HEK293 (cell line): Measurements from ENCODE around the gene FOXM1.

Source experiments
- CTCF ChIA-PET: fragments of 350-600 bp; formaldehyde crosslinking; extraction: SDS; loops from one replicate; lab custom pipeline; 2021; ENCODE audit warnings: antibody characterized with exemption; lab: Yijun Ruan, JAX
- POLR2A ChIA-PET: fragments of 300-600 bp; formaldehyde crosslinking; extraction: SDS; loops from one replicate; lab custom pipeline; 2020; ENCODE audit warnings: antibody characterized with exemption, inconsistent platforms; lab: Yijun Ruan, JAX
- H3K27ac ChIP-seq: fragments of 200-500 bp; sonication (Bioruptor generic); 2 replicates; pipeline ENCODE4 v1.5.1; 2014; ENCODE audit warnings: low read depth, low read length, control low read depth, inconsistent platforms; ENCODE audit errors: extremely low read depth
- H3K36me3 ChIP-seq, 2 experiments: fragments of 200-500 bp in 1 of 2; sonication (Bioruptor generic) in 1 of 2; 1 replicate in 1 of 2; 2 replicates in 1 of 2; pipeline ENCODE4 v1.5.1; 2014 to 2017; ENCODE audit warnings: inconsistent platforms in 2 of 2, low read length in 2 of 2; ENCODE audit not compliant: control insufficient read depth in 2 of 2, insufficient read depth in 1 of 2
- H3K4me1 ChIP-seq: fragments of 200-500 bp; sonication (Bioruptor generic); 2 replicates; pipeline ENCODE4 v1.5.1; 2014; ENCODE audit warnings: mild to moderate bottlenecking, low read length, inconsistent platforms; ENCODE audit not compliant: control insufficient read depth, insufficient read depth
- H3K4me3 ChIP-seq: 2 replicates; pipeline ENCODE4 v1.5.1; 2011; ENCODE audit warnings: low read depth, mild to moderate bottlenecking, control low read depth, low read length, moderate library complexity
- H3K9me3 ChIP-seq: fragments of 200-500 bp; sonication (Bioruptor generic); 2 replicates; pipeline ENCODE4 v1.5.1; 2014; ENCODE audit warnings: low read depth, low read length, inconsistent platforms; ENCODE audit not compliant: control insufficient read depth, insufficient read depth
- EGR2 ChIP-seq: fragments of 450-650 bp; formaldehyde crosslinking; IDR thresholded peaks from 2 replicates; pipeline ENCODE4 v1.5.1; 2016; ENCODE audit warnings: low read depth, missing biosample characterization, missing genetic modification characterization
- FEZF1 ChIP-seq: fragments of 450-650 bp; formaldehyde crosslinking; IDR thresholded peaks from 2 replicates; pipeline ENCODE4 v1.5.1; 2016; ENCODE audit warnings: missing biosample characterization, missing genetic modification characterization
- GLIS1 ChIP-seq: fragments of 450-650 bp; formaldehyde crosslinking; IDR thresholded peaks from 2 replicates; pipeline ENCODE4 v1.5.1; 2016; ENCODE audit warnings: missing biosample characterization, missing genetic modification characterization
- GLIS2 ChIP-seq: fragments of 450-650 bp; formaldehyde crosslinking; IDR thresholded peaks from 2 replicates; pipeline ENCODE4 v1.5.1; 2016; ENCODE audit warnings: missing biosample characterization, missing genetic modification characterization
- KLF17 ChIP-seq: fragments of 450-650 bp; formaldehyde crosslinking; IDR thresholded peaks from 2 replicates; pipeline ENCODE4 v1.5.1; 2016; ENCODE audit warnings: missing biosample characterization, missing genetic modification characterization
- KLF8 ChIP-seq: fragments of 450-650 bp; formaldehyde crosslinking; IDR thresholded peaks from 2 replicates; pipeline ENCODE4 v1.5.1; 2016; ENCODE audit warnings: missing biosample characterization, missing genetic modification characterization
- ZFHX2 ChIP-seq: fragments of 450-650 bp; formaldehyde crosslinking; conservative IDR thresholded peaks from 2 replicates; pipeline ENCODE4 v1.5.1; 2016; ENCODE audit warnings: missing biosample characterization, missing genetic modification characterization
- ZFP37 ChIP-seq: fragments of 450-650 bp; formaldehyde crosslinking; IDR thresholded peaks from 2 replicates; pipeline ENCODE4 v1.5.1; 2016; ENCODE audit warnings: missing biosample characterization, missing genetic modification characterization
- ZIC2 ChIP-seq: fragments of 450-650 bp; formaldehyde crosslinking; IDR thresholded peaks from 2 replicates; pipeline ENCODE4 v1.5.1; 2016; ENCODE audit warnings: missing biosample characterization, missing genetic modification characterization
- ZNF174 ChIP-seq: fragments of 450-650 bp; formaldehyde crosslinking; IDR thresholded peaks from 2 replicates; pipeline ENCODE4 v1.5.0; 2017; ENCODE audit warnings: missing biosample characterization, mild to moderate bottlenecking, missing genetic modification characterization
- ZNF175 ChIP-seq: fragments of 450-650 bp; formaldehyde crosslinking; IDR thresholded peaks from 2 replicates; pipeline ENCODE4 v1.5.1; 2016; ENCODE audit warnings: missing biosample characterization, missing genetic modification characterization
- ZNF26 ChIP-seq: fragments of 450-650 bp; formaldehyde crosslinking; IDR thresholded peaks from 2 replicates; pipeline ENCODE4 v1.5.1; 2016; ENCODE audit warnings: missing biosample characterization, missing genetic modification characterization
- ZNF398 ChIP-seq: fragments of 450-650 bp; formaldehyde crosslinking; IDR thresholded peaks from 2 replicates; pipeline ENCODE4 v1.5.1; 2017; ENCODE audit warnings: missing biosample characterization, missing genetic modification characterization
- ZNF423 ChIP-seq: fragments of 450-650 bp; formaldehyde crosslinking; IDR thresholded peaks from 2 replicates; pipeline ENCODE4 v1.5.1; 2016; ENCODE audit warnings: missing biosample characterization, missing genetic modification characterization
- ZNF433 ChIP-seq: fragments of 450-650 bp; formaldehyde crosslinking; IDR thresholded peaks from 2 replicates; pipeline ENCODE4 v1.5.1; 2016; ENCODE audit warnings: missing biosample characterization, missing genetic modification characterization, low read depth
- ZNF560 ChIP-seq: fragments of 450-650 bp; formaldehyde crosslinking; IDR thresholded peaks from 2 replicates; pipeline ENCODE4 v1.5.1; 2017; ENCODE audit warnings: missing biosample characterization, missing genetic modification characterization, borderline replicate concordance
- ZSCAN4 ChIP-seq: fragments of 450-650 bp; formaldehyde crosslinking; IDR thresholded peaks from 2 replicates; pipeline ENCODE4 v1.5.1; 2017; ENCODE audit warnings: missing biosample characterization, missing genetic modification characterization
- TF ChIP-seq, protein P1 (sequence below): fragments of 450-650 bp; formaldehyde crosslinking; IDR thresholded peaks from 2 replicates; pipeline ENCODE4 v1.5.0; 2017; ENCODE audit warnings: missing biosample characterization, missing genetic modification characterization, borderline replicate concordance

The FOXM1 gene

GRCh38 chr12:2834581-2835491, 42.1 kb downstream of the FOXM1 start, which contains the start of gene NRIP2:
TSS of gene NRIP2 (minus strand) at chr12:2835035. CDS start at chr12:2834983, 52 bp downstream.
- no peak within 1 kb of the TSS for H3K4me3 ChIP-seq
- ChIA-PET CTCF (interaction anchor here (0.9 to 2.2 kb wide), 2 partner anchors 11 to 51 kb away, joined by 3 to 8 read pairs; no protein-coding TSS in a partner anchor), POLR2A (no interaction called here)

More at GRCh38 chr12:2834581-2835491, 42.1 kb downstream of the FOXM1 start, which contains the start of gene NRIP2:
- Histone ChIP-seq H3K4me1 (no peaks in the 10 kb centered on the region), H3K27ac (no peak within 1 kb of the TSS), H3K36me3 (peaks cover 0 to 24% of the 10 kb centered on the region in 2 experiments; a peak in 2 of 3 replicates), H3K9me3 (no peaks in the 10 kb centered on the region)
- TF ChIP-seq FEZF1 (tag by site-specific recombination) (no peak), GLIS2 (tag by site-specific recombination) (peak; percentile 32; the same call in 1 of the 2 replicates), KLF17 (peak; percentile 86), ZNF175 (tag by site-specific recombination) (no peak), ZFHX2 (tag by site-specific recombination) (peak; percentile 89), GLIS1 (tag by site-specific recombination) (peak; percentile 82), ZNF26 (no peak), ZSCAN4 (tag by site-specific recombination) (peak; percentile 61), ZNF174 (no peak), EGR2 (peak; percentile 73), ZFP37 (tag by site-specific recombination) (no peak), KLF8 (tag by site-specific recombination) (no peak), ZNF423 (tag by site-specific recombination) (peak; percentile 31; the same call in 1 of the 2 replicates), ZIC2 (tag by site-specific recombination) (peak; percentile 71), ZNF560 (tag by site-specific recombination) (no peak), ZNF398 (tag by site-specific recombination) (peak; percentile 22; the same call in 1 of the 2 replicates), ZNF433 (tag by site-specific recombination) (no peak)
- TF ChIP-seq, protein P1, sequence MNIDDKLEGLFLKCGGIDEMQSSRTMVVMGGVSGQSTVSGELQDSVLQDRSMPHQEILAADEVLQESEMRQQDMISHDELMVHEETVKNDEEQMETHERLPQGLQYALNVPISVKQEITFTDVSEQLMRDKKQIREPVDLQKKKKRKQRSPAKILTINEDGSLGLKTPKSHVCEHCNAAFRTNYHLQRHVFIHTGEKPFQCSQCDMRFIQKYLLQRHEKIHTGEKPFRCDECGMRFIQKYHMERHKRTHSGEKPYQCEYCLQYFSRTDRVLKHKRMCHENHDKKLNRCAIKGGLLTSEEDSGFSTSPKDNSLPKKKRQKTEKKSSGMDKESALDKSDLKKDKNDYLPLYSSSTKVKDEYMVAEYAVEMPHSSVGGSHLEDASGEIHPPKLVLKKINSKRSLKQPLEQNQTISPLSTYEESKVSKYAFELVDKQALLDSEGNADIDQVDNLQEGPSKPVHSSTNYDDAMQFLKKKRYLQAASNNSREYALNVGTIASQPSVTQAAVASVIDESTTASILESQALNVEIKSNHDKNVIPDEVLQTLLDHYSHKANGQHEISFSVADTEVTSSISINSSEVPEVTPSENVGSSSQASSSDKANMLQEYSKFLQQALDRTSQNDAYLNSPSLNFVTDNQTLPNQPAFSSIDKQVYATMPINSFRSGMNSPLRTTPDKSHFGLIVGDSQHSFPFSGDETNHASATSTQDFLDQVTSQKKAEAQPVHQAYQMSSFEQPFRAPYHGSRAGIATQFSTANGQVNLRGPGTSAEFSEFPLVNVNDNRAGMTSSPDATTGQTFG (tag by site-specific recombination) = no peak
